ENCODE data around the gene S1PR3.

The S1PR3 gene

GRCh38 chr9:89024727-89025126 is 33.5 kb downstream of the S1PR3 start:
- DNase-seq: peak in 1 of 10 donors; percentile 55
- intact Hi-C loops (cut with DNase I): no loop called here

DNA sequence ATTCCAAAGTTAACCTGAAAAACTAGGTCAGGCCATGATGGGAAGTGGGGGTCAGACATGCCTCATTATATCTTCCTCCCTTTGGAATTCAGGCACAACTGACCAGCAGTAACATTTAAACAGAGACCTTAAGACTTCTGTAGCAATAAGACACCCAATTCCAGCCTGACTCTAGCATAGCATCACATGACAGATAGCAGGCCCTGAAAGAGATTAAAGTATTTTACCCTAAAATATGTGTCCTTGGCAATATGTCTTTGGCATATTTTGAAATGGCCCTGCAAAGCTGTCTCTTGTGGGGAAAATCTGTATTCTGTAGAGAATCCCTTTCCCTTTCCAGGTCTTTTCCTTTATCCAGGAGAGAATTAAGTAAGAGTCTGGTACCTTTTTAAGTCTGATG is 34.3 kb downstream of the S1PR3 start:
- DNase-seq: no peak
- intact Hi-C loops (cut with DNase I): no loop called here

GRCh38 chr9:89026876-89027275 is 35.6 kb downstream of the S1PR3 start:
- DNase-seq: no peak
- intact Hi-C loops (cut with DNase I): no loop called here

DNA sequence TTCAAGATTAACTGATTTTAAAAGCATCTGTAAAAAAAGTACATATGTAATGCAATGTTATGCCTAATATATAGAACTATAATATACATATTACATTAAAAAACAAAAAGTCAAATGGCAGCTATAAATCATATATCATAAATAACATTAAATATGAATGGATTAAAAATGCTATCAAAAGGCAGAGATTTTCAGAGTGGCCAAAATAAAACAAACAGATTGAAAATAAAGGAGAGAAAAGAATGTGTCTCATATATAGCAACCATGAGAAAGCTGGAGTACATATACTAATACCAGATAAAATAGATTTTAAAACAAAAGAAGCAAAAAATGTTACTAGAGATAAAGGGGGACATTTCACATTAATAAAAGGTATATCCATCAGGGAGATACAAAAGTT is 38.5 kb downstream of the S1PR3 start:
- no peak for DNase-seq
- intact Hi-C loops (cut with DNase I): no loop called here

DNA sequence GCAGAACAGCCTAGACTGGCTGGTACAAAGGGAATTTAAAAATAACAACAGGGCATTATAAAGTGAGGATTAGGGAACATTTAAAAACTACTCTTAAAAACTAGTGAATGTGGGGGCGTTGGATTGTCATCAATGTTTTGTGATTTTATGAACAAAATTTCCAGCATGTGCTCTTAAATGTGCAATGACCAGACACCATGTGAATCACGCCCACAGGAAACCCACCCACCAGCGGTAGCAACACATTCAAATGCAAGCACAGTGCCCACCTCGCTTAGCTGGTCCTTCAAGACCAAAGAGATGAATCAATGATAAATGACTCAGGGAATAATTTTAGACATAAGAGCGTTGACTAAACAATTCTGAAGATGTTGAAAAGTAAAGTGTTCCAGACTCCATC is 40.9 kb downstream of the S1PR3 start:
- DNase-seq: no peak
- intact Hi-C loops (cut with DNase I): no loop called here

- intact Hi-C loops (cut with DNase I): no loop called here
- DNase-seq: no peak
Measured at GRCh38 chr9:89032661-89033060, 41.4 kb downstream of the S1PR3 start.

- intact Hi-C loops (cut with DNase I): no loop called here
- DNase-seq: no peak
Measured at GRCh38 chr9:89036383-89036782, 45.1 kb downstream of the S1PR3 start.

DNA sequence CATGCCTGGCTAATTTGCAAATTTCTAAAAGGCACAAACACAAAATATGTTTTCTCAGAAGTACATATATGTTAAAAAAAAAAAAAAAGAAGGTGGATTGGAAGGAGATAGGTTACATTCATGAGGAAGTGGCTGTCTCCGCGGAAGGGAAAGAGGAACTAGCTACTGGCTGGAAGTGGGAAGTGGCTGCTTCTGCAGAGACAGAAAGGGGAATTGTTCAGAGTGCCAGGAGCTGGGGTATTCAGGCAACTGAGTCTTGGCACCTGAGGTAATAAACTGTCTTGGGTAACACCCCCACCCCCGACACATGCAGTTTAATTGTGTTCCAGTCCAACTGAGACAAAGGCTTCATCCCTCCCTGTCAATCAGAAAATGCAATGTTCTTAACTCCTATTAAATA is 45.6 kb downstream of the S1PR3 start:
- intact Hi-C loops (cut with DNase I): no loop called here
- DNase-seq: peak in 1 of 10 donors; percentile 55

DNA sequence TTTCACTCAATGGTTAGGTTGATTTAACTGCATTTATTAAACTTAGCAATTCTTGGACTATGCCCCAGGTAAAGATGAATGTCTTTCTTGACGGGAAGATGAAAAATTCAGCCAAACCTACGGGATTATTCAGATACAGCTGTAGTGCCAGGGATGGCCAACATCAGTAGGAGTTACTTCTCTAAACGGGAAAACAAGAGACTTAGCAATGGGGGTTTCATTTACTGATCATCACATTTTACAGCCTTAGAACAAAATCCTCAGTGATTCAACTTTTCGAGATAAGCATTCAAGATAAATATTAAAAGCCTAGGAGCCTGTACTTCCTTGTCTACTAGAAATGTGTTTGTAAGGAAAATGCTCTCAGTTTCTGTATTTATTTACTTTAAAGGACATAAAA is 46.1 kb downstream of the S1PR3 start:
- no peak for DNase-seq
- intact Hi-C loops (cut with DNase I): no loop called here

DNA sequence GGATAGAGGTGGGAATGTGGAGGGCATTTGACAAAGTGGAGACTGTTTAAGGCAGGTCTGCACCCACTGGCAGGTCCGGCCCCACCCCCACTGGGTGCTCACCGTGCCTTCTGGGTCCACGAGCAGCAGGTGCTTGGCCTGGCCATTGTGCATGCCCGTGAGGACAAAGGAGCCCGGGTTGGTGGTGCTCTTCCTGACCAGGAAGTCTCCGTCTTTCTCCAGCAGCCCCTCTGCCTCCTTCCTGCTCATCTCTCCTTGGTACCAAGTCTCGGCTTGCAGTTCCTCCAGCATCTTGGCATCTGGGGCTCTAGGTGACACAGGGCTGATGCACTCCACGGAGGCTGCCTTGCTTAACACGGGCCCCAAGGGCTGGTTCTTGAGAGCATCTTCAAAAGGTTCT is 46.6 kb downstream of the S1PR3 start:
- intact Hi-C loops (cut with DNase I): no loop called here
- peak in 1 of 10 donors; percentile 79 for DNase-seq

DNA sequence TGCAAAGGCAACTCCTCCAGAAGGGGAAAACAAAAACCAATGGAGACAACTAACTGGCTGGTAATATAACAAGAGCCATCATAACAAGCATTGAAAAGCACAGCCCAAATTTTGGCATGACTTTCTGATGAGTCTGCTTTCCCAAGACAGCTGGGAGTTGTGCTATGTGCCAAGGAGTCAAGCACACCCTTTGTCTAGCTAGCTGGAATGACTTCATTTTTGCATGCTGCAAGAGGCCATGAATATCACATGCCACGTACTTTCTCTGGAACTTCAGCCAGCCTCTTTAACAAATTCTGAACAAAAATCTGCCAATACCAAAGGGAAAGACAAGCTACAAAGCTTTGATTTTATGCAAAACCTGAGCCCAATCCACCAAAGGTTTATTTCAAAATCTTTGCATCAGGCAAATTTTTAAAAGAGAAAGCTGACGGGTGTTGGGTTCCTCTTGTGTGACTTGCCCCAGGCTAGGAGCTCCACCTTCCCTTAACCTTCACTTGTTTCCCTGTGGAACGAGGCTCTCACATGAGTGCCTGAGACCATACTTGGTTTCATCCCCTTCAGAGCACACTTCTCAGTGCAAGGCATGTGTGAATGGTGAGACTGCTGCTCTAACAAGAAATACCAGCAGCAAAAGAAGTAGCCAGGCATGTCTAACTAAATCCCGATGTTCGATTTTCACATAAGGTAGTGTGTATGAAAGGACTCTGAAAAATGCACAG is 47.3 kb downstream of the S1PR3 start:
- intact Hi-C loops (cut with DNase I): no loop called here
- DNase-seq: peak in 5 of 10 donors; percentile 38 to 89 (median 51)

GRCh38 chr9:89039104-89039465 is 47.8 kb downstream of the S1PR3 start:
- DNase-seq: no peak
- intact Hi-C loops (cut with DNase I): no loop called here

DNA sequence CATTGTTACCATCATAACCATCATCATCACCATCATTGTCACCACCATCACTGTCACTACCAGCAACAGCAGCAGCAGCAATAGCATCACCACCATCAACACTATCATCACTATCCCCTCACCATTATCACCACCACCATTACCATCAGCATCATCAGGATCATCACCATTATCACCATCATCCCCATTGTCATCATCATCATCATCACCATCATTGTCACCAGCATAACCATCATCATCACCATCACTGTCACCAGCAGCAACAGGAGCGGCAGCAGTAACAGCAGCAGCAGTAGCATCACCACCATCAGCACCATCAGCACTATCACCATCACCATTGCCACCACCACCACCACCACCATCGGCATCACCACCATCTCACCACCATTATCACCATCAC is 48.4 kb downstream of the S1PR3 start:
- intact Hi-C loops (cut with DNase I): no loop called here
- no peak for DNase-seq

DNA sequence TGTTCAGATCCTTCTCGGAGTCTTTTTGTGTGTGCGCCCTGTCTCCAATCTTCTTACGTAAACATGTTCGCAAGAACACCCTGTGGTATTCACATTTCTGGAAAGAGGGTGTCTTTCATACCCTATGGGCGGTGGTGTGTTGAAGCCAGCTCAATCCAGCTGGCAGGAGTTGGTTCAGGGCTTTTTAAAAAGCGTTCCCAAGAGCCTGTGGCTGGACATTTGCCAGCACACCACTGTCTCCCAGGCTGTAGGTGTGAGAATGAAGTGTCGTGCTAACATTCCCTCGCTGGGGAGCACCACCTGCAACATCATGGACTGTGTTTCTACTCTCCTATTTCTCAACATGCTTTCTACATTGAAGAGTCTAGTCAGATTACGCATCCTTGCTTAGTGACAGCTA is 51.7 kb downstream of the S1PR3 start:
- intact Hi-C loops (cut with DNase I): no loop called here
- DNase-seq: peak in 8 of 10 donors; percentile 39 to 94 (median 66)

- intact Hi-C loops (cut with DNase I): no loop called here
- DNase-seq: peak in 1 of 10 donors; percentile 28
Measured at GRCh38 chr9:89044104-89044503, 52.8 kb downstream of the S1PR3 start.

DNA sequence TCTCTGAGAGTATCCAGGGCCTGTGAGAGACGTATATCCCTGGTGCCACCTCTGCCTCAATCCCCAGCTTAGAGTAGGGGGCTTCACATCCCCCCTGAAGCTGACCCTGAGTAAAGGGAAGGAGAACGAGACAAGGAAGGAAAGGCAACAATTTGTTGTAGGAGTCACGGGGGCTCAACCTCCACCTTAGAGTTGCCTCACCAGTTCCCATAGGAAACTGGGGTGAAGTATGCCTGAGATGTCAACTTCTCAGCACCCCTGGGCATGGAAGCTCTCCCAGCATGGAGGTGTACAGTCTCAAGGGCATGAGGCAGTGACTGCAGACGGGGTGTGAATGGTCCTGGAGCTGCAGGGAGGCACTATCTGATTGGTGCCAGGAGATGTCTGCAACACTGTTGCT is 53.6 kb downstream of the S1PR3 start:
- no peak for DNase-seq
- intact Hi-C loops (cut with DNase I): no loop called here

DNA sequence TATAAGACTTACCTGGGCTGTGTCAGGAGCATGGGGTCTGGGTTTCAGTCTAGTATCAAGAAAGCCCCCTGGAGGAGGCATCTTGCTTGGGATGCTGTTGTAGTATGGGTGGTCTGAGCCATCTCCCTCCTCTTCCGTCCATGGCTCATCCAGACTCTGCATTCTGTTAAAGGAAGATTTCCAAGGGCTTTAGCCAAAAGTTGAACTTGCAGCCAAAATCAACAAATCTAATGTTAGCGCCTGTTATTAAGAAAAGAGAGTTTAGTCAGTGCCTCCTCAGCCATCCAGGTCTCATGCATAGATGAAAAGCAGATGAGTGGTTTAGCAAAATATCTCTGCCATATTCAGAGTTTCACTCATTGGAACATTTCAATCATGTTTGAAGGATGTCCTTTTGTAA is 55.6 kb downstream of the S1PR3 start:
- DNase-seq: no peak
- intact Hi-C loops (cut with DNase I): no loop called here

DNA sequence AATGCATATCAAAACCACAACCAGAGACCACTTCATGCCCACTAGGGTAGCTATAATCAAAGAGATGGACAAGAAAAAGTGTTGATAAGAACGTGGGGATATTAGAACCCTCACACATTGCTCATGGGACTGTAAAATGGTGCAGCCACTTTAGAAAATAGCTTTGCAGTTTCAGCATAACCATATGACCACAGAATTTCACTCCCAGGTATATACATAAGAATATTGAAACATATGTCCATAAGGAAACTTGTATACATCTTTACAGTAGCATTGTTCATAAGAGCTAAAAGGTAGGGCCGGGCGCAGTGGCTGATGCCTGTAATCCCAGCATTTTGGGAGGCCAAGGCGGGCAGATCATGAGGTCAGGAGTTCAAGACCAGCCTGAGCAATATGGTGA is 56.4 kb downstream of the S1PR3 start:
- intact Hi-C loops (cut with DNase I): no loop called here
- no peak for DNase-seq

GRCh38 chr9:89048616-89049015 is 57.3 kb downstream of the S1PR3 start:
- intact Hi-C loops (cut with DNase I): no loop called here
- DNase-seq: no peak

GRCh38 chr9:89049646-89050045 is 58.4 kb downstream of the S1PR3 start:
- intact Hi-C loops (cut with DNase I): no loop called here
- no peak for DNase-seq

GRCh38 chr9:89051421-89052025 is 60.3 kb downstream of the S1PR3 start:
- no peak for DNase-seq
- intact Hi-C loops (cut with DNase I): no loop called here

- intact Hi-C loops (cut with DNase I): no loop called here
- DNase-seq: no peak
Measured at GRCh38 chr9:89052470-89053097, 61.3 kb downstream of the S1PR3 start.
